ENCODE data around the gene TMC8.

Gene TMC8

GRCh38 chr17:78106211-78106610 is 24.4 kb upstream of the TMC8 start:
- no peak for TF ChIP-seq CTCF (IDR thresholded peaks at IDR 0.05)

DNA sequence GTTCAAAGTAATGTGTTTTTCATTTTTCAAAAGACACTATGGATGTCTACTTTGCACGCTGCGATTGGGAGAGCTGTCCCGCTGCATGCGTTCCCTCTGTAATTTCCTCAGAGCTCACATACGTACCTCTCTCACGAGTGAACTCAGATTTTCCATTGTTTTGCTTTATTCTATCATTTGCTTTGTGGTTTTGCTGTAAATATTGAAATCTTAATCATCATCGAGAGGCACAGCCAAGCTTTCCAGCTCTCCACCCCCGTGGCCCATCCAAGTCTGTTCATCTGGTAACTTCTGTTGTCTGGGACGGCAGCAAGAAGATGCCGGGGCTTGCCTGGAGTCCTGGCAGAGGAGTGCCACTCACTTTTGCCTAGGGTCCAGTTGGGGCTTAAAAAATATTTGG is 23.1 kb upstream of the TMC8 start:
- TF ChIP-seq CTCF (IDR thresholded peaks at IDR 0.05), result no peak

DNA sequence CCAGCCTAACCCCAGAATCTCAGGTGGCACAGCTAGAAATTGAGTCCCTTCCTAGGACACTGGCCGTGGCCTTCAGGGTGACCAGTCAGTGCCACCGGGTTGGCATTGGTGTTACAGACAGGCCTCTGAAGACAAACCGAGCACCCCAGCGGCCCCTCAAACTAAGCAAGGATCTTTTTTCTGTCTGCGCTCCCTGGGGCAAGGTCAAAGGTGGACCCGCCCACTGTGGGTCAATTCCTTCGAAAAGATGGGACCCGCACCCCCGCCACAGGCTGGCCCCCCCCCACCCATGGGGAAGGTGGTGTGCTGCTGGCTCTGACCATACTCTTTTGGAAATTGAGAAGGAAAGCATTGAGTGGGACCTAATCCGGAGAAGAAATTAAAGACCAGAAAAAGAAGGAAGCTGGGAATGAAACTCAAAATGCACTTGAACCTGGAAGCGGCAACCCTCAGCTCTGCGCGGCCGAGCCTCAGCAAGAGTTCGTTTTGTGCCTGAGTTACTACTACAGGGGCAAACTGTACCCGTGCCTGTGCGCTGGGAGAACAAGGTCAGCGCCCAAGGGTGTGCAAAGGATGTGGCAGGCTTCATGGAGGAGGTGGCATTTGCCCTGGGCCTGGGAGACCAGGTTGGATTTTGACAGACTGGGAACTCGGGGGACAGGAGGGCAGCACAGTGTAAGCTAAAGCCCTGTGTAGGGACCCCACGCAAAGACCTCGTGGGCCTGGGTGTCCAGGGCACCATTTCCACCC is 22.4 kb upstream of the TMC8 start:
- TF ChIP-seq CTCF (IDR thresholded peaks at IDR 0.05), result no peak

GRCh38 chr17:78108726-78109488 is 21.7 kb upstream of the TMC8 start:
- no peak for TF ChIP-seq CTCF (IDR thresholded peaks at IDR 0.05)

DNA sequence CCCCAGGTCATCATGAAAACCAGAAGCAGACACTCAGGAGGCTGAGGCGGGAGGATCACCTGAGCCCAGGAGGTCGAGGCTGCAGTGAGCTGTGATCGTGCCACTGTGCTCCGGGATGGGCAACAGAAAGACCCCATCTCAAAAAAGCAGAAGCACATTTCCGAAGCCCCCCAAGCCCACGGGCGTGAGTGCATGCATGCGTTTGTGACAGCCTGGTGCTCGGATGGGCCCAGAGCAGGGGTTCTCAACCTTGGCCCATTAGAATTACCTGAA is 21.1 kb upstream of the TMC8 start:
- no peak for TF ChIP-seq CTCF (IDR thresholded peaks at IDR 0.05)

DNA sequence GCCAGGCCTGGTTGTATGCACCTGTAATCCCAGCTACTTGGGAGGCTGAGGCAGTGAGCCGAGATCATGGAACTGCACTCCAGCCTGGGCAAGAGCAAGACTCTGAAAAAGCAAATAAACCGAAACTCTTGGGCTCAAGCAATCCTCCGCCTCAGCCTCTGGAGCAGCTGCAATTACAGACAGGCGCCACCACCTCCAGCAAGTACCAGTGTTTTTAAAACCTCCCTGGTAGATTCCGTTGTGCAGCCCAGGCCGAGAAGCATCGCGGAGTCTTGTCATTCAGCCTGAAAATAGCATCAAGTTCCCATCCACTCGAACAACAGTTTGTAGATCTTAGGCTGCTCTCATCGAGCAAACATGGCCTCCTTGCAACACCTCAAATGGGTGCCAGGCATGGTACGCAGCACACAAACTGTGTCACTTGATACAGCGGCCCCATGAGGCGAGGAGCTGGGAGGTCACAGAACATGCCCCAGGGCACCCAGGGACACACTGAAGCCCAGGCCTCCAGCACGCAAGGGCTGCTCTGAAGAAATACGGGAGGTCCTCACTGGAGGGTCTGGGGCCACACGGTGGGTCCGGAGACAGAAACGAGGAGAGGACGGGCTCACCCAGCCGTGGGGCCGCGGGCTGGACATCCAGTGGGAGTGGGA is 20.1 kb upstream of the TMC8 start:
- no peak for TF ChIP-seq CTCF (IDR thresholded peaks at IDR 0.05)

DNA sequence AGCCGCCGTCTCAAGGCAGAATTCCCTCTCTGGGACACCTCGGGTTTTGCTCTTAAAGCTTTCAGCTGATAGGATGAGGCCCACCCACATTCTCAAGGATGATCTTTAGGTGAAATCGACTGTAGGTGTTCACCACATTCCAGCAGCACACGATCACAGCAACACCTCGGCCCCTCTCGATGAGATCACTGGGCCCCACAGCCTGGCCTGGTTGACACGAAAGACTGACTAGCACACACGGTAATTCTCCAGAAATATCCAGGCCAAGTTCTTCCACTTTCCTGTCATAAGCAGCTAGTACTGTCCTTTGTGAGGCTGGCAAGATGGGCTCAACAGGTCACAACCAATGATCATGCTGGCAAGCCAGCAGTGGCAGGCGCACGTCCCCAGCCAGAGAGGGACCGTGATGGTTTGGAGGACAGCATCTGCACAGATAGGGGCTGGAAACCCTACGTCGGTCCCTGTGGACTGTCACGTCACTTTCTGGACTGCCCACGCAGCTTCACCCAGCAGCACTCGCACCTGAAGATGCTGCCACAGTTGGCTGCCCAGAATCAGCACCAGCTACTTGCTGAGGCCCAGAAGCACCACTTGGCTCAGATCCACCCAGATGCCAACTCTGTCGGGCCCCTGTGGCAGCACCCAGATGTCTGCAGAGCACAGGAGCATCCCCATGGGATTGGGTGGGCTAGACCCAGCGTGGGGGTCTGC is 19.4 kb upstream of the TMC8 start:
- TF ChIP-seq CTCF (IDR thresholded peaks at IDR 0.05), result no peak
